K562 (cell line): ENCODE results near the gene DYSF. TPM values are rescaled to one million over a fixed set of nuclear protein-coding genes. Genes with fewer than 3 reads are reported as not detected.
A peak's percentile ranks its signal among the peaks of the same experiment; 100 is the strongest.

ENCODE experiments used
- ATAC-seq: fragments of 200-7000 bp; cut with Tn5 transposase; 3 replicates; pipeline ENCODE4 v1.9.1; 2020; ENCODE audit warnings: moderate library complexity
- BruUV-seq: library from RNA; stranded (reverse); fragments of 400-500 nt; replicated peaks from 2 replicates; lab custom pipeline; 2021; lab: Mats Ljungman, UMichigan
- CTCF ChIA-PET: fragments of 300-600 bp; formaldehyde crosslinking; extraction: SDS; loops from one replicate; lab custom pipeline; 2021; ENCODE audit warnings: low intra/inter-chr PET ratio; lab: Yijun Ruan, JAX
- POLR2A ChIA-PET: fragments of 300-600, 350-650 bp; sonication (Branson Sonifier 250); formaldehyde crosslinking; extraction: SDS; loops from one replicate; lab custom pipeline; 2021; ENCODE audit warnings: antibody characterized with exemption, inconsistent platforms; lab: Yijun Ruan, JAX
- DNase-seq, 4 experiments: peaks; one replicate each; pipeline versions ENCODE4 v3.0.0 to v3.0.0-alpha.2; 2011 to 2018; ENCODE audit warnings: low spot score in 3 of 4, mixed read lengths in 3 of 4; ENCODE audit errors: extremely low read depth in 1 of 4
- FAIRE-seq: peaks from 2 replicates; lab custom pipeline; 2011; peaks lifted over from hg19 to GRCh38; lab: Jason Lieb, UNC
- H2AFZ ChIP-seq: 2 replicates; pipeline ENCODE4 v1.6.0; 2011; ENCODE audit warnings: low read depth, low read length, control low read depth, inconsistent platforms
- H3K27ac ChIP-seq: fragments of 200-600 bp; 3 replicates; pipeline ENCODE4 v1.8.0; 2011; ENCODE audit warnings: low read depth, mild to moderate bottlenecking, control low read depth, inconsistent platforms, low read length, moderate library complexity, mixed read lengths; ENCODE audit errors: extremely low read depth
- H3K27me3 ChIP-seq, 2 experiments: fragments of 300-600 bp in 1 of 2; 2 replicates in 1 of 2; 3 replicates in 1 of 2; pipeline versions ENCODE4 v1.6.0 to v1.8.0; 2011; ENCODE audit warnings: inconsistent platforms in 2 of 2, low read length in 2 of 2, mild to moderate bottlenecking in 1 of 2, mixed read lengths in 1 of 2, moderate library complexity in 1 of 2; ENCODE audit not compliant: control insufficient read depth in 2 of 2, insufficient read depth in 2 of 2
- H3K36me3 ChIP-seq: fragments of 300-600 bp; 3 replicates; pipeline ENCODE4 v1.8.0; 2011; ENCODE audit warnings: mild to moderate bottlenecking, low read length, inconsistent platforms; ENCODE audit not compliant: control insufficient read depth, insufficient read depth
- H3K4me1 ChIP-seq, 2 experiments: fragments of 200-600 bp in 1 of 2; replicated peaks in 1 of 2; 2 replicates in 1 of 2; 3 replicates in 1 of 2; pipeline versions ENCODE4 v1.5.1 to v1.8.0; 2011; ENCODE audit warnings: inconsistent platforms in 2 of 2, low read length in 2 of 2, mild to moderate bottlenecking in 1 of 2, mixed read lengths in 1 of 2, moderate library complexity in 1 of 2; ENCODE audit not compliant: control insufficient read depth in 2 of 2, insufficient read depth in 2 of 2
- H3K4me2 ChIP-seq: 2 replicates; pipeline ENCODE4 v1.6.1; 2011; ENCODE audit warnings: low read length, control low read depth, inconsistent platforms, mixed read lengths; ENCODE audit not compliant: insufficient read depth
- H3K4me3 ChIP-seq: fragments of 200-600 bp; sonication (generic), shearing (Covaris generic); 2 replicates; pipeline ENCODE4 v1.5.1; 2016; ENCODE audit warnings: control low read depth, inconsistent platforms
- H3K79me2 ChIP-seq: fragments of 200-600 bp; 3 replicates; pipeline ENCODE4 v1.8.0; 2011; ENCODE audit warnings: low read length, inconsistent platforms; ENCODE audit not compliant: control insufficient read depth, insufficient read depth
- H3K9ac ChIP-seq, 2 experiments: 2 replicates each; pipeline versions ENCODE4 v1.6.0 to v1.6.1; 2011; ENCODE audit warnings: low read depth in 2 of 2, low read length in 2 of 2, control low read depth in 1 of 2, inconsistent platforms in 1 of 2, mild to moderate bottlenecking in 1 of 2, mixed read lengths in 1 of 2; ENCODE audit not compliant: insufficient read depth in 1 of 2
- H3K9me1 ChIP-seq: one replicate; pipeline ENCODE4 v1.6.0; 2011; ENCODE audit warnings: inconsistent platforms, mild to moderate bottlenecking, low read length, moderate library complexity; ENCODE audit not compliant: control insufficient read depth, insufficient read depth
- H3K9me3 ChIP-seq: replicated peaks from 2 replicates; pipeline ENCODE4 v1.5.1; 2011; ENCODE audit warnings: low read depth, low read length, inconsistent platforms; ENCODE audit not compliant: control insufficient read depth, insufficient read depth
- H4K20me1 ChIP-seq: replicated peaks from 2 replicates; pipeline ENCODE4 v1.6.1; 2011; ENCODE audit warnings: low read length, inconsistent platforms, mixed read lengths; ENCODE audit not compliant: control insufficient read depth, insufficient read depth
- BHLHE40 ChIP-seq: IDR thresholded peaks from 2 replicates; pipeline ENCODE4 v1.6.1; 2011; ENCODE audit warnings: low read length, improper control_type of control experiment
- ETV6 ChIP-seq, 3 experiments: fragments of 150-350 bp in 1 of 3; sonication (generic) in 1 of 3; formaldehyde crosslinking in 1 of 3; IDR thresholded peaks; 2 replicates each; pipeline versions ENCODE4 v1.6.1 to v1.8.0; 2014 to 2022; ENCODE audit warnings: borderline replicate concordance in 2 of 3, low read depth in 2 of 3, antibody characterized with exemption in 1 of 3, low read length in 1 of 3, mild to moderate bottlenecking in 1 of 3, missing genetic modification reagents in 1 of 3
- LEF1 ChIP-seq: fragments of 450-650 bp; IDR thresholded peaks from 2 replicates; pipeline ENCODE4 v1.6.1; 2016; ENCODE audit warnings: mild to moderate bottlenecking
- NR1H2 ChIP-seq: sonication (generic); formaldehyde crosslinking; IDR thresholded peaks from 2 replicates; pipeline ENCODE4 v1.4.0; 2020; ENCODE audit warnings: mild to moderate bottlenecking, missing genetic modification reagents
- PRMT5 ChIP-seq: sonication (generic); formaldehyde crosslinking; IDR thresholded peaks from 2 replicates; pipeline ENCODE4 v1.5.0; 2020; ENCODE audit warnings: missing genetic modification reagents
- RBM17 ChIP-seq: fragments of 200-400 bp; formaldehyde crosslinking; IDR thresholded peaks from 2 replicates; pipeline ENCODE4 v1.6.1; 2017; ENCODE audit warnings: low read depth, mild to moderate bottlenecking, low read length, borderline replicate concordance
- RBM25 ChIP-seq: fragments of 200-400 bp; formaldehyde crosslinking; IDR thresholded peaks from 2 replicates; pipeline ENCODE4 v1.6.1; 2018; ENCODE audit warnings: low read length, low read depth, moderate library complexity; ENCODE audit not compliant: severe bottlenecking
- RUNX1 ChIP-seq: sonication (generic); IDR thresholded peaks from 2 replicates; pipeline ENCODE4 v1.6.1; 2016; ENCODE audit warnings: antibody characterized with exemption, low read depth
- WHSC1 ChIP-seq: IDR thresholded peaks from one replicate; pipeline ENCODE4 v1.6.1; 2012; ENCODE audit warnings: low read length, control low read depth, inconsistent platforms
- ZFP36 ChIP-seq: fragments of 150-350 bp; IDR thresholded peaks from 2 replicates; pipeline ENCODE4 v1.6.1; 2018; ENCODE audit warnings: low read length, low read depth; ENCODE audit not compliant: partially characterized antibody
- ZZZ3 ChIP-seq: fragments of 450-650 bp; IDR thresholded peaks from 2 replicates; pipeline ENCODE4 v1.6.1; 2016; ENCODE audit warnings: antibody characterized with exemption, mild to moderate bottlenecking, moderate library complexity
- WGBS: fragments of 100-300 bp; shearing (Covaris generic); methylation state at CpG from one replicate; pipeline ENCODE4 v1.1.6; 2016; ENCODE audit warnings: low coverage, mixed read lengths; ENCODE audit not compliant: insufficient coverage; ENCODE audit errors: missing lambda C conversion rate; 5-methylcytosine and 5-hydroxymethylcytosine counted together
- in situ Hi-C: fragments of 300-500 bp; cut with MboI; formaldehyde crosslinking; loops from 4 replicates; pipeline ENCODE4 v1.15.0; 2018; ENCODE audit warnings: inconsistent platforms, mixed read lengths
- intact Hi-C: fragments of 100-400 bp; cut with micrococcal nuclease; formaldehyde crosslinking; loops from 2 replicates; pipeline ENCODE4 v1.14.2; 2022
- polyA plus RNA-seq, 8 experiments: library from polyadenylated mRNA; depleted of rRNA in 4 of 8; stranded (reverse) in 5 of 8; unstranded in 3 of 8; fragments of >200 nt; fragmentation: Nextera tagmentation in 2 of 8; fragmentation: Illumina TruSeq in 1 of 8; extraction: Ambion mirVana in 2 of 8; extraction: Trizol in 1 of 8; gene quantifications; 2 replicates each; pipeline versions ENCODE4 v1.2.1 to v1.2.3, GENCODE V29; 2011 to 2014; ENCODE audit warnings: inconsistent platforms in 1 of 8, missing spikeins in 1 of 8
- total RNA-seq, 7 experiments: library from RNA; depleted of rRNA in 6 of 7; stranded (reverse); fragments of >200 nt in 6 of 7; fragmentation: Illumina TruSeq in 2 of 7; extraction: Trizol in 2 of 7; gene quantifications; 2 replicates each; pipeline versions ENCODE4 v1.2.1 to v1.2.3, GENCODE V29; 2011 to 2021; ENCODE audit warnings: low replicate concordance in 1 of 7
- TF ChIP-seq, protein P1 (sequence below): sonication (generic); formaldehyde crosslinking; IDR thresholded peaks from 2 replicates; pipeline ENCODE4 v1.8.0; 2022; ENCODE audit warnings: mild to moderate bottlenecking, missing genetic modification reagents
- TF ChIP-seq, protein P2 (sequence below): fragments of 250-450 bp; sonication (Bioruptor Pico); IDR thresholded peaks from 2 replicates; pipeline ENCODE4 v1.9.0; 2021; ENCODE audit warnings: mild to moderate bottlenecking, inconsistent platforms
- TF ChIP-seq, protein P3 (sequence below): sonication (generic); formaldehyde crosslinking; IDR thresholded peaks from 2 replicates; pipeline ENCODE4 v1.8.0; 2022; ENCODE audit warnings: mild to moderate bottlenecking, missing genetic modification reagents

DYSF gene
- total and polyA plus RNA-seq, 9 of the 15 experiments (the other 6 are each of a cell fraction or from before 2014, with no cell fraction given) = 0.01 to 0.80 (median 0.29) TPM

DNA sequence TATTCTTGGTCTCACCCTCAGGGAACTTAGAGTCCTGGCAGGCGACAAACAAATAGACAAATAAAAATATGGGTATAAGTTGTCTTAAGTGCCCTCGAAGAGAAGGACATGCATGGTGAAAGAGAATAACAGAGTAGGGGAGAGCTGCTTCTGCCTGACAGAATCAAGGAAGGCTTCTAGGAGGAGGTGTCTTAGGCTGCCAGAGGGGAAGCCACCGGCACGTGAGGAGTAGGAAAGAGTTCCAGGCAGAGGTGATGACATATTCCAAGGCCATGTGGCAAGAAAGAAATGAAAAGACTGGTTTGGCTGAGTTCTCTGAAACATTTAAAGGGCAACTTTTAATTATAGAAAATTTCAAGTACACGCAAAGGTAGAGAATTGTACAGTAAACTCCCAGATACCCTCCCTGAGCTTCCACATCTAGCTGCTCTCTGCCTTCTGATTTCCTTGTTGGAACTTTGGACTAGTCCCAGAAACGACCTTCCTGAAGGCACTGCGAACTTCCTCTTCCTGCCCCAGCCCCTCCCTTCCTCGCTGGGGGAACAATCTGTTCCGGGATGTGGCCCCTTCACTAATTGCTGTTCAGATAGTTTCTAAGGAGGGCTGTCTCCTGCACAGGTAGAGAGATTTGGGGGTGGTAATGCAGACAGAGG, 91.7 kb downstream of the DYSF start:
- intact Hi-C loops (loop anchor here (2.0 to 10.0 kb wide), 7 partner anchors 62 to 1200 kb away; no protein-coding TSS in a partner anchor), in situ Hi-C loops (loop anchor here (5.0 to 25.0 kb wide), 2 partner anchors 1042 to 1197 kb away; no protein-coding TSS in a partner anchor)
- Histone ChIP-seq H3K9me3 (no peaks in the 10 kb centered on the region), H3K79me2 (no peaks in the 10 kb centered on the region), H3K36me3 (no peaks in the 10 kb centered on the region), H2AFZ (peak overlapping the region; percentile 53; the same call in 1 of the 2 replicates), H3K4me1 (0 out of 5 replicates have a peak, but pooled peaks cover 0 to 3% of the 10 kb centered on the region in 2 experiments), H4K20me1 (no peaks in the 10 kb centered on the region), H3K9me1 (no peaks in the 10 kb centered on the region), H3K27me3 (peaks cover 7 to 30% of the 10 kb centered on the region in 2 experiments; a peak in 4 of 5 replicates), H3K4me2 (peak overlapping the region; percentile 18; the same call in 1 of the 2 replicates), H3K4me3 (no peak overlapping the region), H3K9ac (no peak overlapping the region), H3K27ac (no peak overlapping the region)
- WGBS = 13% methylated on average over 9 of the region's 9 CpGs
- POLR2A ChIA-PET = interaction anchor here (1.0 kb wide), 1 partner anchor 607 kb away, joined by 4 read pairs; no protein-coding TSS in a partner anchor
- CTCF ChIA-PET = interaction anchor here (0.8 to 1.2 kb wide), 2 partner anchors 253 to 256 kb away, joined by 3 to 5 read pairs; no protein-coding TSS in a partner anchor
- FAIRE-seq (no peak), DNase-seq (no peak), ATAC-seq (no peak)
- BruUV-seq = no TSS peak
- TF ChIP-seq ZFP36 (peak; percentile 85), NR1H2 (CRISPR knock-in tag) (no peak), RUNX1 (no peak), WHSC1 (no peak), PRMT5 (no peak), BHLHE40 (0 out of 2 replicates have a peak, but pooled peaks have one; percentile 24), LEF1 (no peak), RBM17 (no peak), ETV6 (IDR thresholded peaks at IDR 0.05; ENCODE audit: borderline replicate concordance in 1 of 2, low read depth in 2 of 2, low read length in 1 of 2) (no peak), ETV6 (CRISPR knock-in tag; IDR thresholded peaks at IDR 0.05; ENCODE audit: borderline replicate concordance) (no peak), RBM25 (peak; percentile 12), ZZZ3 (no peak)
- TF ChIP-seq, protein P1, sequence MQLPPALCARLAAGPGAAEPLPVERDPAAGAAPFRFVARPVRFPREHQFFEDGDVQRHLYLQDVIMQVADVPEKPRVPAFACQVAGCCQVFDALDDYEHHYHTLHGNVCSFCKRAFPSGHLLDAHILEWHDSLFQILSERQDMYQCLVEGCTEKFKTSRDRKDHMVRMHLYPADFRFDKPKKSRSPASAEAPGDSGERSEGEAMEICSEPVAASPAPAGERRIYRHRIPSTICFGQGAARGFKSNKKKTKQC (CRISPR knock-in tag) = no peak
- TF ChIP-seq, protein P2, sequence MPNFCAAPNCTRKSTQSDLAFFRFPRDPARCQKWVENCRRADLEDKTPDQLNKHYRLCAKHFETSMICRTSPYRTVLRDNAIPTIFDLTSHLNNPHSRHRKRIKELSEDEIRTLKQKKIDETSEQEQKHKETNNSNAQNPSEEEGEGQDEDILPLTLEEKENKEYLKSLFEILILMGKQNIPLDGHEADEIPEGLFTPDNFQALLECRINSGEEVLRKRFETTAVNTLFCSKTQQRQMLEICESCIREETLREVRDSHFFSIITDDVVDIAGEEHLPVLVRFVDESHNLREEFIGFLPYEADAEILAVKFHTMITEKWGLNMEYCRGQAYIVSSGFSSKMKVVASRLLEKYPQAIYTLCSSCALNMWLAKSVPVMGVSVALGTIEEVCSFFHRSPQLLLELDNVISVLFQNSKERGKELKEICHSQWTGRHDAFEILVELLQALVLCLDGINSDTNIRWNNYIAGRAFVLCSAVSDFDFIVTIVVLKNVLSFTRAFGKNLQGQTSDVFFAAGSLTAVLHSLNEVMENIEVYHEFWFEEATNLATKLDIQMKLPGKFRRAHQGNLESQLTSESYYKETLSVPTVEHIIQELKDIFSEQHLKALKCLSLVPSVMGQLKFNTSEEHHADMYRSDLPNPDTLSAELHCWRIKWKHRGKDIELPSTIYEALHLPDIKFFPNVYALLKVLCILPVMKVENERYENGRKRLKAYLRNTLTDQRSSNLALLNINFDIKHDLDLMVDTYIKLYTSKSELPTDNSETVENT (CRISPR knock-in tag) = no peak
- TF ChIP-seq, protein P3, sequence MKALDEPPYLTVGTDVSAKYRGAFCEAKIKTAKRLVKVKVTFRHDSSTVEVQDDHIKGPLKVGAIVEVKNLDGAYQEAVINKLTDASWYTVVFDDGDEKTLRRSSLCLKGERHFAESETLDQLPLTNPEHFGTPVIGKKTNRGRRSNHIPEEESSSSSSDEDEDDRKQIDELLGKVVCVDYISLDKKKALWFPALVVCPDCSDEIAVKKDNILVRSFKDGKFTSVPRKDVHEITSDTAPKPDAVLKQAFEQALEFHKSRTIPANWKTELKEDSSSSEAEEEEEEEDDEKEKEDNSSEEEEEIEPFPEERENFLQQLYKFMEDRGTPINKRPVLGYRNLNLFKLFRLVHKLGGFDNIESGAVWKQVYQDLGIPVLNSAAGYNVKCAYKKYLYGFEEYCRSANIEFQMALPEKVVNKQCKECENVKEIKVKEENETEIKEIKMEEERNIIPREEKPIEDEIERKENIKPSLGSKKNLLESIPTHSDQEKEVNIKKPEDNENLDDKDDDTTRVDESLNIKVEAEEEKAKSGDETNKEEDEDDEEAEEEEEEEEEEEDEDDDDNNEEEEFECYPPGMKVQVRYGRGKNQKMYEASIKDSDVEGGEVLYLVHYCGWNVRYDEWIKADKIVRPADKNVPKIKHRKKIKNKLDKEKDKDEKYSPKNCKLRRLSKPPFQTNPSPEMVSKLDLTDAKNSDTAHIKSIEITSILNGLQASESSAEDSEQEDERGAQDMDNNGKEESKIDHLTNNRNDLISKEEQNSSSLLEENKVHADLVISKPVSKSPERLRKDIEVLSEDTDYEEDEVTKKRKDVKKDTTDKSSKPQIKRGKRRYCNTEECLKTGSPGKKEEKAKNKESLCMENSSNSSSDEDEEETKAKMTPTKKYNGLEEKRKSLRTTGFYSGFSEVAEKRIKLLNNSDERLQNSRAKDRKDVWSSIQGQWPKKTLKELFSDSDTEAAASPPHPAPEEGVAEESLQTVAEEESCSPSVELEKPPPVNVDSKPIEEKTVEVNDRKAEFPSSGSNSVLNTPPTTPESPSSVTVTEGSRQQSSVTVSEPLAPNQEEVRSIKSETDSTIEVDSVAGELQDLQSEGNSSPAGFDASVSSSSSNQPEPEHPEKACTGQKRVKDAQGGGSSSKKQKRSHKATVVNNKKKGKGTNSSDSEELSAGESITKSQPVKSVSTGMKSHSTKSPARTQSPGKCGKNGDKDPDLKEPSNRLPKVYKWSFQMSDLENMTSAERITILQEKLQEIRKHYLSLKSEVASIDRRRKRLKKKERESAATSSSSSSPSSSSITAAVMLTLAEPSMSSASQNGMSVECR = no peak
